Stimulated activated CD4-positive, alpha-beta T cell treated with anti-CD3 and anti-CD28 coated beads, TNF-alpha, amount 100 ng/mL, for 4 hours (primary cell): Measurements from ENCODE around the gene GDAP2.
"Not testable (repeated sequence)": the region's sequence is repeated elsewhere in the genome, so short reads cannot be mapped to it uniquely, and the experiment has no call there.

Experiments used
- DNase-seq, 3 experiments: peaks; one replicate each; pipeline ENCODE4 v3.0.0-alpha.2; 2020; ENCODE audit warnings: low read depth in 3 of 3

The GDAP2 gene

GRCh38 chr1:117929343-117930172 lies at the start of gene GDAP2, which contains the start of gene WDR3:
Gene GDAP2 (minus strand): TSS chr1:117929621. CDS start chr1:117920357, 9,264 bp downstream.
Gene WDR3 (plus strand): TSS chr1:117929739. CDS start chr1:117933320, 3,581 bp downstream.
- DNase-seq, result peak; percentile 87 to 91 (median 89)

DNA sequence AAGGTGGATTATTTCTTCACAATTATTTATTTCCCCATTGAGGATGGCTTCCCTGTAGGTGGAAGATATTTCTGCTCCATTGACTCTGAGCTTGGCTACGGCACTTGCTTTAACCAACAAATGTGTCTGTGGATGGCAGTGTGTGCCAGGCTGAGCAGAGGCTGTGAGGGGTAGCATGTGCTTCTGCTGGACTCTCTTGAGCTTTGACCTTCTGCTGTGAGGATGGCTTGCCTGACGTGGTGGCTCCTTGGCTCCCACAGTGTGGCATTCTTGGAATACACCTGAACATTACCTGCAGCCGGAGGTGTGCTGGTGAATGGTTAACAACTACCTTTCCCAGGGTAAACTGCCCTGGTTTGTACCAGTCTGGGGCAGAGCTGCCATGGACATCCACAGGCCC lies 47.0 kb upstream of the GDAP2 start:
- DNase-seq, result no peak

DNA sequence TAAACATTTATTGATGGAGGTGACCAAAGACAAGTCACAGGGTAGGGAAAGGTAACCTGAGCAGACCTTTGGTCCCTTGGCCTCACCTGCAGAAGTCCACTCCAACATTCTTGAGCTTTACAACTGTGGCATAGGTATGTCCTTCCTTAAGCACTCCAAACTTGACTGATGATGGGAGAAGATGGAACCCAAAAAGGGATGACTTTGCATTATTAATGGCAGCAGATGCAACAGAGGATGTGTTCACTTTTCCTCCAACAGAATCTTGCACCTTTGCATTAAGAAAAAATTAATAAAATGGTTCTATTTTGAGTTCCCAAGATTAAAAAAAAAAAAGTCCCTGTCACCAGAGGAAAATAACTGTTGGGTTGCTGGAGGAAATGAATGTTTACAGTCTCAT lies 42.4 kb upstream of the GDAP2 start:
- DNase-seq, result no peak

DNA sequence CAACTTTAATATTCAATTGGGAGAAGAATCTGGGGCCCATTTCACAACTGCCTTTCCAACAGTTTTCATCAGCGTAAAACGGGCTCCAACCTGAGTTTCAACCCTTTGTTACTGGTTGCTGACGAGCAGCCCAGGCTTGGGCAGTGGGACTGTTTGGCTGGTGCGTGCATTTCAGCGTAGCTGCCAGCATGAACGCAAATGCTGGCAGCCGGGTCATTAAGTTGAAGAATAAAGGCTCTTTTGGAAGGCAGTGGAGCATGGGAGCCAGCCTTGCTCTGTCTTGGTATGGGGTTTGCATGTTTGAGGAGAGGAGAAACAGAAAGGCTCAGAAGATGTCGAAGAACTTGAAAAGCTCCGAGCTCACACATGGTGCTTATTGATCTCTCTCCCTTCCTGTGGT lies 40.8 kb upstream of the GDAP2 start:
- no peak for DNase-seq

DNA sequence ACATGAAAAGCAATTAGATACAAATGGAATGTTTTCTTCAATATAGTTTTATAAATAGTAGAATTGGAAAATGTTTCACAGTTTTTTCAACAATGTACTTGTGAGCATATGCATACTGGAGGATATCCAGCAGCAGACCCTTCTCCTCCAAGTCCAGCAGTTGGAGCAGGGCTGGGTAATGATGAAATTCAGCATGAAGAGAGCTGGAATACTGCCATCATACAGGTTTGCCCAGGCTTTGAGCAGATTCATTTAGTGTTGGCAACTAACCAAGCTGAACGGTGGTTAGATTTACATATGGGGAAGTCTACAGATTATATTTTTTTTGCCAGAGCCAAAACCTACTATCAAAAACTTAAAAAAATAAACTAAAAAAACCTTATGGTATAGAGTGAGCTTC lies 38.5 kb upstream of the GDAP2 start:
- DNase-seq, result no peak

DNA sequence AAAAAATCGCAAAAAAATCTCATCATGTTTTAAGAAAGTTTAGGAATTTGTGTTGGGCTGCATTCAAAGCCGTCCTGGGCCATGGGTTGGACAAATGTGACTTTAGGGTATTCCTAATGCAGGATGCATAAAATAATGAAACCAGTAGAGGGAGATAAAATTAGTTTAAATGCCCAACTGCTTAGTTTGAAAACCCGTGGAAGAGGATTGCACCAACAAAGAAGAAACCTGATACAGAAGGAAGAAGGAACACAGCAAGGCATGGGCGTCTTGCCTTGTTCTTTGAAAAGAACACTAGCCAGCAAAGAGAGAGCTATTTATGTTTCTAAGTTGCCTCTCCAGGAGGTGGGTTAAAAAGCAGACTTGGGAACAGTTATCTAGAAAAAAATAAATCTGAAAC lies 38.1 kb upstream of the GDAP2 start:
- DNase-seq, result no peak

DNA sequence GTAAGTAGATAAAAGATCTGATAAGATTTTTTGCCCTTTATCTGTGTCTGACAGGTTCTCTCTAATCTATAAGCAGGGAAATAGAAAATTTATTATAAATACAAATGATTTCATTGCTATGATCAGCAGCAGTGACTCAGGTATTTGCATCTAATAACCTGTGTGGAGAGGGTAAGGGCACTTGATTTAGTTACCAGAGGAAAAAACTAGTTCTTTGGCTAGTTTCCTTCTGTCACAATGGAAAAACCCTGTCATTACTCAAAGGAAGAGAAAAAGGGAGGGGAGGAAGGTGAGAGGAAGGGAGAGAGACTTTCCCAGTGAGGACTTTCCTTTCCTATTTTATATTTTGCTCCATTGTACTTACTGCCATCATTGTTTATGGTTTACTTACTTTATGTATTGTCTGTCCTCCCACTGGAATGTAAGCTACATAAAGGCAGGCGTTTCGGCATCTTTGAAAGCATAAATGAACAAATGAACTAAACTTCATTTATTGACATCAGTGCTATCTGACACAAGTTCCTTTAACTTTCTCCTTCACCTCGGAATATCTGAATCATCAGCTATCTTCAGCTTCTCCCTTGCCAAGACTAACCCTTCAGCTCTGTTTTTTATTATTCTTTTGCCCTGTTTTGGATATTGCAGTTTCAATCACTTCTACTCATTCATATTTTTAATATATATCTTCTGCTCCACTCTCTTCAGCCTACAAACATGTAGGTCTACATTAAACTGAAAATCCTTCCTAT lies 35.0 kb upstream of the GDAP2 start:
- DNase-seq, result no peak

DNA sequence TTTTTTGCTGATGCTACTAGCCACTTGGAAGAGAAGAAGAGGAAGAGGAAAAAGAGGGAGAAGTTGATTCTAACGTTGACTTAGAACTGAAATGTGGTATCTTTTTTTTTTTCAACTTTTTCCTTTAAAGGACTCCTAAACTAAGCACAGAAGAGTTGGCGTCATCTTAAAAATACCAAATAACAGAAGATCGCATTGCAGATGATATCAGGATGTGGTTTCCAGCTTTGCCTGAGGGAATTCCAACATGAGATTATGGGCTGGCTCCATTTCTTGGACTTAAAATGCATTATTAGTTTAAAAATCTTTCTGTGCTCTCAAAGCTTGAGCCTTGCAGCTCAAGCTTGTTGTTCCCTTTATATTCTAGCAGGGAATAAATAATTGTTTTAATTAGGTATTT lies 29.9 kb upstream of the GDAP2 start:
- DNase-seq, result no peak

GRCh38 chr1:117952386-117952785 lies 23.0 kb upstream of the GDAP2 start:
- DNase-seq, result no peak

- DNase-seq, result no peak
These were observed 12.9 kb upstream of the GDAP2 start for GRCh38 chr1:117942293-117942692.

DNA sequence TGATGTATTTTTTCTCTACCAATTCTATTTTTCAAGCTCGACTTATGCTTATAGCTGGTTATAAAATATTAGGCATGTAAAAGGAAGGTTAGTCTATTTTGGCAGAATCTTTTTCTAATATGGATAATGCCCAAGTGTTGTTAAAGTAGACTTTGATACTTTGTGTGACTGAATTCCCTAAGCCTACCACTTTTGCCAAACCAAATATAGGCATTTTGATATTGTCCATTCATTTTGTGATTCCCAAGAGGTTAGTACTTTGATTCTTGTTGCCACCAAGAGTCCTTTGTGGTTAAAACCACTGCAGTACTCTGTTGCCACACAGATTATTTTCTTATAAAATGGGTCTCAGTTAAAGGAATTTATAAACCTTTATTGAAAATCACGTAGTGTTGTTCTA lies 4.3 kb upstream of the GDAP2 start:
- DNase-seq, result no peak

GRCh38 chr1:117932576-117932975 lies 3.2 kb upstream of the GDAP2 start:
- no peak for DNase-seq

DNA sequence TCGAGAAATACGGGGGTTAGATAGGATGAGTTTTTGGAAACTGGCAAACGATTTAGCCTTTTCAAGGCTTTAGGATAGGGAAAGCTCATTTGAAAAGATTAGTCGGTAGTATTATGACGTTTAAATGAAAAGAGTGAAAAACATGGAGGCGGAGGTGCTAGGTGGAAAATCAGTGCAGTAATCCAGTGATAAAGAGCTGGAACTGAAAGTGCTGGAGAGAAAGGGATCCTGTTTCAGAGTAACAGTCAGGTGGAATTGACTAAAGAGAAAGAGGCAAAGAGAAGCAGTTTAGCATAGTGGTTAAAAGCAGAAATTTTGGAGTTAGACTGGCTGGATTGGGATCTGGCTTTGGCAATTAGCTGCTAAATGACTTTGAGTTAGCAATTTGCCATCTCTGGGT lies 1.1 kb upstream of the GDAP2 start:
- no peak for DNase-seq

DNA sequence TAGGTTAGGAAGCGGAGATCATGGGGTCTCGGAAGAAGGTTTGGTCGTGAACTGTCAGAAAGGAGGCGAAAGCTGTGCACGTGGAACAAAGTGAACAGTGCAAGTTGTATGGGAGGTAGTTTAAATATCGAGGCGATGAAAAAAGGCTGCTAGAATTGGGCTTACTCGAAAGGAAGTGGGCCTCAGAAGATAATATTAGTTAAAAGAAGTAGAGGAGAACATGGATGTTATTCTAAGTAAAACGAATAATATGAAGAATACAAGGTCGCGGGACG lies 689 bp upstream of the GDAP2 start:
- DNase-seq, result no peak

- DNase-seq, result peak in 1 of 3 experiments; percentile 10
These were observed 509 bp downstream of the GDAP2 start for GRCh38 chr1:117928881-117929342.

GRCh38 chr1:117925981-117926380 lies 3.4 kb downstream of the GDAP2 start:
- no peak for DNase-seq

- not testable (repeated sequence) for DNase-seq
These were observed 6.7 kb downstream of the GDAP2 start for GRCh38 chr1:117922717-117923116.

DNA sequence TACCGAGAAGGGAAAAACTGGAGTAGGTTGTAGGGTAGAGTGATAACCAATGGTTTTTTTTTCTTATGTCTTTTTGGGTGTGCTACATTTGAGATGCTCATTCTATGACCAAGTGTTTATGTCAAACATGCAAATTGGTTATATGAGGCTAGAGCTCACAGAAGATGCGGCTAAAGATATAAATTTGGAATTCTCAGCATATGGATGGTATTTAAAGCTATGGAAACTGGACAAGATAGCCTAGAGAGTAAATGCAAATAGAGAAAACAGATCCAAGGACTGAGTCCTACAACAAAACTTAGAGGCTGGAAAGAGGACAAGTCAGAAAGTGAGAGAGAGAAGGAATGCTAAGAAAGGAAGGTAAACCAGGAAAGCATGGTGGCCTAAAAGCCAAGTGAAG lies 7.4 kb downstream of the GDAP2 start:
- no peak for DNase-seq

DNA sequence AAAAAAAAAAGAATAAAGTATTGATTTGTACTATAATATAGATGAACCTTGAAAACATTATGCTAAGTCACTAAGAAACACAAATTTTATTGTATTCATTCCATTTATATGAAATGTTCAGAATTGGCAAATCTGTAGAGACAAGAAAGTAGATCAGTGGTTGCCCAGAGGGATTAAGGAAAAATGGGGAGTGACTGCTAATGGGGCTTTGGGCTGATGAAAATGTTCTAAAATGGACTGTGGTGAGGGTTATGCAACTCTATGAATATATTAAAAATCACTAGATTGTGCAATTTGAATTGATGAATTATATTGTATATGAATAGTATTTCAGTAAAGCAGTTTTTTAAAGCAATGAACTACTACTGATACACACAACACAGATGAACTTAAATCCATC lies 10.0 kb downstream of the GDAP2 start:
- no peak for DNase-seq

- no peak for DNase-seq
These were observed 18.4 kb downstream of the GDAP2 start for GRCh38 chr1:117911051-117911450.

- no peak for DNase-seq
These were observed 24.4 kb downstream of the GDAP2 start for GRCh38 chr1:117905019-117905418.

DNA sequence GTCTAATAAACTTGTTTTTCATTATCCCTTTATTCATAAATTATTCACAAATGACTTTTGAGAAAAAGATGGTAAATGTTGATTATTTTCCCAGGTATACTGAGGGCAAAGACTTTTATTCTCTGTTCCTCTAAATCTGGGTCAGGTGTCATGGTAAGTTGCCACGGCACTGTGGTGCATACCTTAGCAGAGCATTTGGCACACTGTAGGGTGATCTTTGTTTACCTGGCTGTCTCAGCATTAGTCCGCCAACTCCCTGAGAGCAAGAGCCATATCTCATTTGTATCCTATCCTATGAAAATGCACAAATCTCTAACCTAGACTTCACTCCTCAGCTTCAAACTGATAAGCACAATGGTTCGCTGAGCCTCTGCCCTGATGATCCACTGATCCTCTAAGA lies 24.9 kb downstream of the GDAP2 start:
- DNase-seq, result no peak

DNA sequence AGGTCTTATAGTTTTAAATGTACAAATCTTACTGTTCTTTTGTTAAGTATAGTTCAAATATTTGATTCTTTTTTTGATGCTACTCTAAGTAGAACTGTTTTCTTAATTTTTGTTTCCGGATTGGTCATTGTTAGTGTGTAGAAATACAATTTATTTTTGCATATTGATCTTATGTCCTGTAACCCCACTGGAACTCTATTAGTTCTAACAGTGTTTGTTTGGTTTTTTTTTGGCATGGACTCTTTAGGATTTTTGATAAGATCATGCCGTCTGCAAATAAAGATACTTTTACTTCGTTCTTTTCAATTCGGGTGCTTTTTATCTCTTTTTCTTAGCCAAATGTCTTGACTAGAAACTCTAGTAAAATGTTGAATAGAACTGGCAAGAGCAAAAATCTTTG lies 26.5 kb downstream of the GDAP2 start:
- no peak for DNase-seq
